Measurements from ENCODE around the gene LMX1B.

Gene LMX1B

GRCh38 chr9:126592461-126592860, 21.3 kb upstream of the LMX1B start:
- TF ChIP-seq FOXP2 (optimal IDR thresholded peaks at IDR 0.05; ENCODE audit: borderline replicate concordance, extremely low read depth, extremely low read length, insufficient read depth) (no peak), SIN3A (IDR thresholded peaks at IDR 0.05; ENCODE audit: borderline replicate concordance, insufficient read depth, low read length) (no peak), POLR2AphosphoS5 (IDR thresholded peaks at IDR 0.05; ENCODE audit: low read depth, low read length) (no peak), REST (IDR thresholded peaks at IDR 0.05; ENCODE audit: insufficient read depth in 1 of 2, low read depth in 2 of 2, low read length in 2 of 2) (no peak), TAF1 (IDR thresholded peaks at IDR 0.05; ENCODE audit: borderline replicate concordance, insufficient read depth, low read length) (no peak)

- TF ChIP-seq TAF1 (IDR thresholded peaks at IDR 0.05; ENCODE audit: borderline replicate concordance, insufficient read depth, low read length) (no peak), SIN3A (IDR thresholded peaks at IDR 0.05; ENCODE audit: borderline replicate concordance, insufficient read depth, low read length) (no peak), POLR2AphosphoS5 (IDR thresholded peaks at IDR 0.05; ENCODE audit: low read depth, low read length) (no peak)
Measured at GRCh38 chr9:126595982-126596381, 17.7 kb upstream of the LMX1B start.

GRCh38 chr9:126599047-126599650, 14.6 kb upstream of the LMX1B start:
- no peak for TF ChIP-seq FOXP2 (optimal IDR thresholded peaks at IDR 0.05; ENCODE audit: borderline replicate concordance, extremely low read depth, extremely low read length, insufficient read depth)
- no peak for TF ChIP-seq TAF1 (IDR thresholded peaks at IDR 0.05; ENCODE audit: borderline replicate concordance, insufficient read depth, low read length)
- TF ChIP-seq REST (IDR thresholded peaks at IDR 0.05; ENCODE audit: insufficient read depth in 1 of 2, low read depth in 2 of 2, low read length in 2 of 2) = no peak
- no peak for TF ChIP-seq SIN3A (IDR thresholded peaks at IDR 0.05; ENCODE audit: borderline replicate concordance, insufficient read depth, low read length)
- TF ChIP-seq POLR2AphosphoS5 (IDR thresholded peaks at IDR 0.05; ENCODE audit: low read depth, low read length) = no peak

GRCh38 chr9:126604059-126605055, 9.4 kb upstream of the LMX1B start:
- no peak for TF ChIP-seq SIN3A (IDR thresholded peaks at IDR 0.05; ENCODE audit: borderline replicate concordance, insufficient read depth, low read length)
- TF ChIP-seq POLR2AphosphoS5 (IDR thresholded peaks at IDR 0.05; ENCODE audit: low read depth, low read length) = no peak
- TF ChIP-seq REST (IDR thresholded peaks at IDR 0.05; ENCODE audit: insufficient read depth in 1 of 2, low read depth in 2 of 2, low read length in 2 of 2) = no peak
- no peak for TF ChIP-seq TAF1 (IDR thresholded peaks at IDR 0.05; ENCODE audit: borderline replicate concordance, insufficient read depth, low read length)
- no peak for TF ChIP-seq FOXP2 (optimal IDR thresholded peaks at IDR 0.05; ENCODE audit: borderline replicate concordance, extremely low read depth, extremely low read length, insufficient read depth)

- TF ChIP-seq SIN3A (IDR thresholded peaks at IDR 0.05; ENCODE audit: borderline replicate concordance, insufficient read depth, low read length) = no peak
- TF ChIP-seq FOXP2 (optimal IDR thresholded peaks at IDR 0.05; ENCODE audit: borderline replicate concordance, extremely low read depth, extremely low read length, insufficient read depth) = no peak
- no peak for TF ChIP-seq REST (IDR thresholded peaks at IDR 0.05; ENCODE audit: insufficient read depth in 1 of 2, low read depth in 2 of 2, low read length in 2 of 2)
- no peak for TF ChIP-seq TAF1 (IDR thresholded peaks at IDR 0.05; ENCODE audit: borderline replicate concordance, insufficient read depth, low read length)
- no peak for TF ChIP-seq POLR2AphosphoS5 (IDR thresholded peaks at IDR 0.05; ENCODE audit: low read depth, low read length)
Measured at GRCh38 chr9:126605792-126606482, 7.8 kb upstream of the LMX1B start.

Data from PFSK-1 (cell line).